ENCODE results near the gene LGMN.

DNA sequence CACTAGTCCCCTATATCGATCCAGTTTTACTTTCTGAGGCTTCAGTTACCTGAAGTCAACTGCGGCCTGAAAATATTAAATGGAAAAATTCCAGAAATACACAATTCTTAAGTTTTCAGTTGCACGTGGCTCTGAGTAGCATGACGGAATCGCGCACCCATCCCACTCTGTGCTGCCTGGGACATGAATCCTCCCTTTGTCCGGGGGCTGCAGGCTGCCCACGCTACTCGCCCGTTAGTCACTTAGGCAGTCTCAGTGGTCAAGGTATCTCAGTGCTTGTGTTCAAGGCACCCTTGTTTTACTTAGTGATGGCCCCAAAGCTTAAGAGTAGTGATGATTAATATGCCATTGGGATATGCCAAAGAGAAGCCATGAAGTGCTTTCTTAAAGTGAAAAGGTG is 46.6 kb downstream of the LGMN start:
- TF ChIP-seq, protein P1, sequence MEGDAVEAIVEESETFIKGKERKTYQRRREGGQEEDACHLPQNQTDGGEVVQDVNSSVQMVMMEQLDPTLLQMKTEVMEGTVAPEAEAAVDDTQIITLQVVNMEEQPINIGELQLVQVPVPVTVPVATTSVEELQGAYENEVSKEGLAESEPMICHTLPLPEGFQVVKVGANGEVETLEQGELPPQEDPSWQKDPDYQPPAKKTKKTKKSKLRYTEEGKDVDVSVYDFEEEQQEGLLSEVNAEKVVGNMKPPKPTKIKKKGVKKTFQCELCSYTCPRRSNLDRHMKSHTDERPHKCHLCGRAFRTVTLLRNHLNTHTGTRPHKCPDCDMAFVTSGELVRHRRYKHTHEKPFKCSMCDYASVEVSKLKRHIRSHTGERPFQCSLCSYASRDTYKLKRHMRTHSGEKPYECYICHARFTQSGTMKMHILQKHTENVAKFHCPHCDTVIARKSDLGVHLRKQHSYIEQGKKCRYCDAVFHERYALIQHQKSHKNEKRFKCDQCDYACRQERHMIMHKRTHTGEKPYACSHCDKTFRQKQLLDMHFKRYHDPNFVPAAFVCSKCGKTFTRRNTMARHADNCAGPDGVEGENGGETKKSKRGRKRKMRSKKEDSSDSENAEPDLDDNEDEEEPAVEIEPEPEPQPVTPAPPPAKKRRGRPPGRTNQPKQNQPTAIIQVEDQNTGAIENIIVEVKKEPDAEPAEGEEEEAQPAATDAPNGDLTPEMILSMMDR (IDR thresholded peaks at IDR 0.05): no peak
- no peak for TF ChIP-seq ZFX (IDR thresholded peaks at IDR 0.05; ENCODE audit: borderline replicate concordance)
